Liver (tissue), 3 donors: Measurements from ENCODE around the gene ERC1.
"Not testable (repeated sequence)": the region's sequence is repeated elsewhere in the genome, so short reads cannot be mapped to it uniquely, and the experiment has no call there.

Experiments
- CTCF ChIP-seq: fragments of 150-350 bp; IDR thresholded peaks from 2 replicates; pipeline ENCODE4 v1.5.1; 2017; ENCODE audit warnings: improper control_type of control experiment, low read depth, low read length; ENCODE audit not compliant: missing input control
- EGR1 ChIP-seq, 2 donors: IDR thresholded peaks; 2 replicates each; pipeline ENCODE4 v1.6.1; 2016 to 2018; ENCODE audit warnings: antibody characterized with exemption in 2 of 2, low read depth in 2 of 2
- HNF4G ChIP-seq: IDR thresholded peaks from 2 replicates; pipeline ENCODE4 v1.6.1; 2016; ENCODE audit warnings: antibody characterized with exemption
- MAX ChIP-seq: IDR thresholded peaks from 2 replicates; pipeline ENCODE4 v1.6.1; 2016; ENCODE audit warnings: antibody characterized with exemption
- RAD21 ChIP-seq, 2 donors: IDR thresholded peaks; 2 replicates each; pipeline ENCODE4 v1.6.1; 2016; ENCODE audit warnings: antibody characterized with exemption in 2 of 2, mild to moderate bottlenecking in 2 of 2
- RXRA ChIP-seq, 2 donors: IDR thresholded peaks; 2 replicates each; pipeline ENCODE4 v1.6.1; 2017 to 2018; ENCODE audit warnings: antibody characterized with exemption in 2 of 2, mild to moderate bottlenecking in 1 of 2
- TAF1 ChIP-seq: conservative IDR thresholded peaks from 2 replicates; pipeline ENCODE4 v1.6.1; 2016; ENCODE audit warnings: antibody characterized with exemption, mild to moderate bottlenecking
- donor health status: healthy.
- donor health status: healthy.

GRCh38 chr12:1255125-1255524 lies 264.1 kb downstream of the ERC1 start:
- TF ChIP-seq TAF1; CTCF; EGR1 (IDR thresholded peaks at IDR 0.05; ENCODE audit: low read depth in 2 of 2); MAX; HNF4G; RAD21 (IDR thresholded peaks at IDR 0.05); RXRA (IDR thresholded peaks at IDR 0.05): not testable (repeated sequence)
